Measurements from ENCODE around the gene SPOCK2. TPM values are rescaled to one million over a fixed set of nuclear protein-coding genes. Genes with fewer than 3 reads are reported as not detected.

The SPOCK2 gene
- total and polyA plus RNA-seq, 2 of the 13 experiments (the other 11 are each of a cell fraction or from before 2014, with no cell fraction given), result 8.6 to 30.6 TPM

DNA sequence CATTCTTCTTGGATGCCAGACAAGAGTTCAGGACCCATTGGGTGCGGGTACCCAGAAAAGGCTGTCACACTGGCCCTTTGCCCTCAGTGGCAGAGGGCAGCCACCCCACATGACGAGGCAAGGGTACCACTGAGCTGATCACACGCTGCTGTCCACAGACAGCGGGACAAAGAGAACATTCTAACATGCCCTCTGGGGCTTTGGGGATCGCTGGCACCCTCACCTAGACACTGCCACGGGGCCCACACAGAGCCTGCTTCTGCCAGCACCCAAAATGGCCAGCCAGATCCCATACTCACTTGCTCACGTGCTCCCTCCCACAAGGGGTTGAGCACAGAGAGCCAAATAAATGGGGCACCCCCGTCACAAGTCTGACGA is 16.7 kb upstream of the SPOCK2 start:
- Histone ChIP-seq H3K27ac (ENCODE audit: extremely low read length, insufficient read depth, low read length) (no peak overlapping the region), H3K27me3 (ENCODE audit: control insufficient read depth in 1 of 2, insufficient read depth in 2 of 2, low read length in 2 of 2) (no peaks in the 10 kb centered on the region), H3K4me2 (ENCODE audit: low read depth, low read length) (no peak overlapping the region), H3K9me3 (ENCODE audit: low read length) (no peaks in the 10 kb centered on the region), H4K20me1 (ENCODE audit: insufficient read depth, low read length) (no peaks in the 10 kb centered on the region), H3K4me3 (replicated peaks in 1 of 3; ENCODE audit: insufficient read depth in 1 of 3, low read depth in 2 of 3, low read length in 3 of 3) (no peak overlapping the region), H3K36me3 (replicated peaks in 1 of 2; ENCODE audit: control insufficient read depth in 1 of 2, insufficient read depth in 2 of 2, low read length in 2 of 2) (peaks cover 3 to 22% of the 10 kb centered on the region in 2 experiments; a peak in 4 of 5 replicates), H3K4me1 (ENCODE audit: insufficient read depth, low read length) (peaks cover 51% of the 10 kb centered on the region), H2AFZ (ENCODE audit: low read length) (no peak overlapping the region), H3K79me2 (ENCODE audit: insufficient read depth, low read length) (no peaks in the 10 kb centered on the region), H3K9ac (ENCODE audit: insufficient read depth, low read depth, low read length) (no peak overlapping the region)
- no peak for FAIRE-seq
- in situ Hi-C loops (cut with HindIII; ENCODE audit: extremely low pct_ligation_motif_present, low pct_unique_long_range_greater_than_20kb), result no loop called here
- BruUV-seq (replicated peaks), result no TSS peak
- no peak for ATAC-seq
- intact Hi-C loops (cut with micrococcal nuclease; ENCODE audit: unreplicated experiment), result loop anchor here (10.0 kb wide), 1 partner anchor 70 kb away; no protein-coding TSS in a partner anchor
- CTCF ChIA-PET (ENCODE audit: low intra/inter-chr PET ratio, low total read pairs), result no interaction called here
- POLR2A ChIA-PET, result no interaction called here
- no peak for DNase-seq (ENCODE audit: low spot score)
- 99% methylated on average over 7 of the region's 9 CpGs for WGBS (ENCODE audit: low lambda C conversion rate)
- no peak for TF ChIP-seq RORA (CRISPR knock-in tag; IDR thresholded peaks at IDR 0.05)
- no peak for TF ChIP-seq CAMTA2 (CRISPR knock-in tag; IDR thresholded peaks at IDR 0.05; ENCODE audit: borderline replicate concordance)
- TF ChIP-seq ZNF256 (CRISPR knock-in tag; conservative IDR thresholded peaks at IDR 0.05), result no peak

DNA sequence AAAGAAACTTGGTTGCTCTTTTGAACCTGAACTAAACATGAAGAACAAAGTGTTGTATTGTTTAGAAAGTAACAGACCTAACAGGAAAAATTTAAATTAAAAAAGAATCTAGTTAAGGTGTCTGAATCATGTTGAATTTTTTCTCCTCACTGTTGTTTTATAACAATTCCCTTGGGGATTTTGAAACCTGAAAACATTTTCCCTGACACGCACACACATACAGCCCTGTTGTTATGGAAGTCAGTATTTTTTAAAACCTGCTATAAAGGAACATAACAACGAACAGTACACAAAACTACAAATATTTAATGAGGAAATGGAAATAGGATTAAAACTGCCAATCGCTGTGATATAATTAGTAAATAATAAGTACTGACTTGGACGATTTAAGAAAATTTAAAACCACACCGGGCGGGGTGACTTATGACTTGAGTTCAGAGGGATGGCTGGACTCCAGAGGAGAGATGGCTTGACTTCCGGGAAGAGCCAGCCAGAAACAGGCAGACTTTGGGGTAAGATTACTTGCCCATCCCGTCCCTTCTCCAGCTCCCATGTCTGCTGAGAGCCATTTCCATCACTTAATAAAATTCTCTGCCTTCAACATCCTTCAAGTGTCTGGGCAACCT is 16.2 kb upstream of the SPOCK2 start:
- WGBS (ENCODE audit: low lambda C conversion rate), result 93% methylated on average over 8 of the region's 8 CpGs
- POLR2A ChIA-PET, result no interaction called here
- Histone ChIP-seq H3K9ac (ENCODE audit: insufficient read depth, low read depth, low read length) (no peak overlapping the region), H3K27ac (ENCODE audit: extremely low read length, insufficient read depth, low read length) (no peak overlapping the region), H3K27me3 (ENCODE audit: control insufficient read depth in 1 of 2, insufficient read depth in 2 of 2, low read length in 2 of 2) (no peaks in the 10 kb centered on the region), H3K4me1 (ENCODE audit: insufficient read depth, low read length) (peaks cover 51% of the 10 kb centered on the region), H3K36me3 (replicated peaks in 1 of 2; ENCODE audit: control insufficient read depth in 1 of 2, insufficient read depth in 2 of 2, low read length in 2 of 2) (peaks cover 3 to 22% of the 10 kb centered on the region in 2 experiments; a peak in 4 of 5 replicates), H3K79me2 (ENCODE audit: insufficient read depth, low read length) (no peaks in the 10 kb centered on the region), H2AFZ (ENCODE audit: low read length) (no peak overlapping the region), H3K4me2 (ENCODE audit: low read depth, low read length) (no peak overlapping the region), H3K4me3 (replicated peaks in 1 of 3; ENCODE audit: insufficient read depth in 1 of 3, low read depth in 2 of 3, low read length in 3 of 3) (no peak overlapping the region), H3K9me3 (ENCODE audit: low read length) (no peaks in the 10 kb centered on the region), H4K20me1 (ENCODE audit: insufficient read depth, low read length) (no peaks in the 10 kb centered on the region)
- FAIRE-seq, result no peak
- CTCF ChIA-PET (ENCODE audit: low intra/inter-chr PET ratio, low total read pairs), result no interaction called here
- in situ Hi-C loops (cut with HindIII; ENCODE audit: extremely low pct_ligation_motif_present, low pct_unique_long_range_greater_than_20kb), result no loop called here
- BruUV-seq (replicated peaks), result no TSS peak
- TF ChIP-seq ZNF547 (CRISPR knock-in tag; IDR thresholded peaks at IDR 0.05), result no peak
- no peak for TF ChIP-seq ZNF670 (CRISPR knock-in tag; IDR thresholded peaks at IDR 0.05; ENCODE audit: borderline replicate concordance)
- no peak for ATAC-seq
- DNase-seq (ENCODE audit: low spot score), result no peak
- intact Hi-C loops (cut with micrococcal nuclease; ENCODE audit: unreplicated experiment), result loop anchor here (10.0 kb wide), 1 partner anchor 70 kb away; no protein-coding TSS in a partner anchor

All from HepG2 (cell line).